SIG-M5 treated with dmso at 0.1 percent for 504 hours (cell line): ENCODE measurements around the gene SNRNP200.
A peak's percentile ranks its signal among the peaks of the same experiment; 100 is the strongest.

Experiments
- DNase-seq: peaks from one replicate; lab custom pipeline; 2025; ENCODE audit not compliant: unreplicated experiment; lab: John Stamatoyannopoulos, UW

The SNRNP200 gene

DNA sequence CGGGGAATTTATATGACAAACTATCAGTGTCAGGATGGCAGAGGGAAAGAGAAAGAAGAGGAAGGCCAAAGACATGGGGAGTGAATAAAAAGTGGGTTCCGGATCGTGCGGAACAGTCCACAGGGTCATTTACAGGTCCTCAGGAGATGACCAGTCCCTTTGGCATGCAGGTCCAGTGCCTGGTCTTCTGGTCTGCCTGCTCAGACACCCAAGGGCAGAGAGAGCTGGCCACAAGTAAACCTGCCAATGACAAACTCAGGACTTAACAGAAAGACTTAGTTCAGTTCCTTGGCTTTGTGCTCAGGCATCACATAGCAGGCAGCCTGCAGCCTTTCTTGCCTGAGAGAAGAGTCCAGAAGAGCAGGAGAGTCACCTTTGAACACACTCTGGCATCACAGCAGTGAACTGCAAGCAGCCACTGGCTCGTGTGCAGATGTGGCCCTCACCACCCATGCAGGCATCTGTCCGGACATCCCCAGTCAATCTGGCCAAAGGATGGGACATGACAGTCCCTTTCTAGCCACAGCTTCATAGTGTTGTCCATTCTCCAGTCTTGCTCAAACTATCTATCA lies 53.5 kb downstream of the SNRNP200 start:
- DNase-seq, result no peak

DNA sequence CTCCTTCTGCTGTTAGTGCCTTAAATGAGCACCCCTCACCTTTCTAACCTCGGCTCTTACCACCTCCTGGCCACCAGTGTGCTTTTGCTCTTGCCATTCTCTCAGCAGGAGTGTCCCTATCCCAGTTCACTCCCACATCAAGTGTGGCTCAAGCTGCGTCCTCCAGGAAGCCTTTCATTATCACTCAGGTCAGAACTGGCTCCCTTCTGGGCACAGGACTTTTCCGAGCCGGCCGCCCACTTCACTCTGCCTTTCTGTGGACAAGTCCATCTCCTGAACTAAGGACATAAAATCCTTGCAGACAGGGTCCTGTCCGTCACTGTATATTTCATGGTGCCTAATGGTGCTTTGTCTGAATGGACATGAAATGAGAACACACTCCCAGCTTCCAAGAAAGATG lies 55.2 kb downstream of the SNRNP200 start:
- no peak for DNase-seq

DNA sequence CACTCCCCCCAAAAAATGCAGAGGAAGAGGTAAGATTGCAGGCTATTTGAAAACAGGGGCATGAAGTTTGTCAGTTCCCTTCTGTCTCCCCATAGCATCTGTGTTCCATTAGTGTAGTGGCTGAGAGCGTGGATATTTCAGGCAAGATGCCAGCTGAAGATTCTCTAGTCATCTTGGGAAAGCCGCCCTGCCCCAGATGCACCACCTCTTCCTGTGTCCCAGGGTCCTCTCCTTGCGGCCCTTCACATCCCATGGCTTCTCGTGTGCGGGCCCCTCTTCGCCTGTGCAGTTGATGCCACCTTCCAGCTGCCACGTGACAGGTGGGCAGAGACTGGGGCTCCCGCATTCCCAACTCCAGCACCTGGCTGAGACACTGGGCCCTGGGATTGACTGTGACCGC lies 55.7 kb downstream of the SNRNP200 start:
- no peak for DNase-seq

DNA sequence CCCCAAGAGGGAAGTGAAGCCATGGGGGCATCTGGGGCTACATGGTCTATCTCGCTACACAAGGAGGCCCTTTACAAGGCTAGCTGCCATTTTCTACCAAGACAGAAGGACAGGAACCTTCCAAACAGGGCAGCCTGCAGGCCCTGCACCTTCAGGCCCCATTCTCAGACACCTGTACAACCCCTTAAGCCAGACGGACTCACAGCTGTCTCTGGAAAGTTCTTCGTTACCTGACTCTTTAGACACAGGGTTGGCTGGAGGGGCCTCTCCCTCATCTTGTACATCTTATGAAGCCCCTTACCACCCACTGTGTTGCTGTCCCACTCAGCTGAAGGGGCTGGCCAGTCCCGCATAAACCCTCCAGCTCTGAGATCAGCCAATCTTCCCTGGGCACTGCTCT lies 56.7 kb downstream of the SNRNP200 start:
- no peak for DNase-seq

DNA sequence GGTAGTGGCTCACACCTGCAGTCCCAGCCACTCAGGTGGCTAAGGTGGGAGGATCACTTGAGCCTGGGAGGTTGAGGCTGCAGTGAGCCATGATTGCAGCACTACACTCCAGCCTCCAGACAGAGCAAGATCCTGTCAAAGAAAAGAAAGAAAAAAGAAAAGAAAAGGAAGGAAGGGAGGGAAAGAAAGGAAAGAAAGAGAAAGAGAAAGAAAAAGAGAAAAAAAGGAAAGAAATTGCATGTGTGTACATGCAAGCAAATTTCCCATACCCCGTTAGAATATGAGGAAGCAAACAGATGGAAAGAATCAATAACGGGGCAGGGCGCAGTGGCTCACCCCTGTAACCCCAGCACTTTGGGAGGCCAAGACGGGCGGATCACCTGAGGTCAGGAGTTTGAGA lies 57.5 kb downstream of the SNRNP200 start:
- no peak for DNase-seq

DNA sequence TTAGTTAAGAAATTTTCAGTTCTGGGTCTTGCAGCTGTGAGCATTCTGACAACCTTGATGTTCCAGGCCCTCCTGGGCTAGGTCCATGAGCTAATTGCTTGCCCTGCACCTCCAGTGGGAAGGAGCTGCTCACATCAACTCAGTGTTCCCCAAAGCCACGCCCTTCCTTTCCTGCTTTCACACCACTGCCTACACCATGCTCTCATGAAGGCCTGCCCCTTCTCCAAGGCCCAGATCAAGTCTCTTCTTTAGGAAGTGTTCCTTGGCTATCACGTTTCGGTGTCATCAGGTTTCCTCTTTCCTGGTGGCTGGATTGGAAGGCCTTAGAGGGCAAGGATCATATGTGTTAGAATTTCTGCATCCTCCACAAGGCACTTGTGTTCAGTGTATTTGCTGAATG lies 58.3 kb downstream of the SNRNP200 start:
- no peak for DNase-seq

DNA sequence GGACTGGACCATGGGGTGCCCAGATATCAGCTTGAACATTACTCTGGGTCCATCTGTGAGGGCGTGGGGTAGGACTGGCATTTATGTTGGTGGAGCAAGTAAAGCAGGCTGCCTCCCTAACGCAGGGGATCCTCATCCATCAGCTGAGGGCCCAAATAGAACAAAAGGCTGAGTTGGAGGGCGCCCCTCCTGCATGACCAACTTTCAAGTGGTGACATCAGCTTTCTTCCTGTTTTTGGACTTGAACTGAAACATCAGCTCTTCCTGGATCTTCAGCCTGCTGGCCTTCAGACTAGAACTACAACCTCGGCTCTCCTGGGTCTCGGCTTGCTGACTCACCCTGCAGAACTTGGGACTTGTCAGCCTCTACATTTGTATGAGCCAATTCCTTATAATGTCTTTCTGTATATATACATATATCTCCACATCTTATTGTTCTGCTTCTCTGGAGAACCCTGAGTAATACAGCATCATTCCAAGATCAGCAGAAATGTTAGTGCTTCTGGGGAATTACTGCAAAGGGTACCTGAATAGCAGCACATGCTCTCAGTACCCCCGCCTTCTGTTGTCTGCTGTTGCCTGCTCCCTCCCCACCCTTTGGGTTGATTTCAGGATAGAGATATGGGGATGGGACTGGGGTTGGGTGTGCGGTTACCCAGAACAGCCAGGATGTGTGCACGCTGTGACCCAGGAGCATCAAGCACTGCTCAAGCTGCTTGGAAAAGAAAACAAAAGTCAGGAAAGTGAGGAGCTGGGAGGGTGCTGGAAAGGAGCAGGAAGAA lies 59.5 kb downstream of the SNRNP200 start:
- peak; percentile 89 for DNase-seq

DNA sequence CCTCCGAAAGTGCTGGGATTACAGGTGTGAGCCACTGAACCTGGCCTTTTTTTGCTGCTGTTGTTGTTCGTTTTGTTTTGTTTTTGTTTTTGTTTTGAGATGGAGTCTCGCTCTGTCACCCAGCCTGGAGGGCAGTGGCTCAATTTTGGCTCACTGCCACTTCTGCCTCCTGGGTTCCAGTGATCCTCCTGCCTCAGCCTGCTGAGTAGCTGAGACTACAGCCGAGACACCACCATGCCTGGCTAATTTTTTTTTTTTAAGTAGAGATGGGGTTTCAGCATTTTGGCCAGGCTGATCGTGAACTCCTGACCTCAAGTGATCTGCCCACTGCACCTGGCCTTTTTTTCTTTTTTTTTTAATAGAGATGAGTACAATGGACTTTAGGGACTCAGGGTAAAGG lies 61.5 kb downstream of the SNRNP200 start:
- no peak for DNase-seq

DNA sequence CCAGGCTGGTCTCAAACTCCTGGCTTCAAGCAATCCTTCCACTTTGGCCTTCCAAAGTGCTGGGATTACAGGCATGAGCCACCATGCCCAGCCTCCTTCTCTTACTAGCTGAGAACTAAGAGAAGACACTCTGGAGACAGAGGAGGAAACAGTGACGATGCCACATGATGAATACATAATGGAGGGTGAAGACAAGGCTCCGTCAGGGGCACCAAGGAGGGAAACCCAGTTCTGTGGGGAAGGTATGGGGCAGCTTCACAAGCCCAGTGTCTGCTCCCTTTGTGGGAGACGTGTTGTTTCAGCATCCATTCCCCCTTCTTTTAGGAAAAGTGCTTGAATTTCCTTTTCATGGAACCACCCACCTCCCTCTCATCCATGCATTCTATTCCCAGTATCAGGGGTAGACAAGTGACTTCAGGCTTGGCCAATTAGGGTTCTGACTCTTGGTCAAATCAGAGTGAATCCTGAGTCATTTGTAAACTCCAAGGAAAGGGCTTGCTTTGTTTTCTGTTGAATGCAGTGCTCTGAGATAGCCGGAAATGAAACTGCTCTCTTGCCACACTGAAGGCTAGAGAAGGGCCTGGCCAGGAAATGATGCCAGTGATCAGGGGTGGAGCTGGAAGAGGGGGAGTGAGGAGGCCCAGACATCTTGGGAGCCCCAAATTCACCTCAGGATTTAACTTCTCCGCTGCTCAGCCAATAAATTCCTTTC lies 63.3 kb downstream of the SNRNP200 start:
- peak; percentile 89 for DNase-seq

DNA sequence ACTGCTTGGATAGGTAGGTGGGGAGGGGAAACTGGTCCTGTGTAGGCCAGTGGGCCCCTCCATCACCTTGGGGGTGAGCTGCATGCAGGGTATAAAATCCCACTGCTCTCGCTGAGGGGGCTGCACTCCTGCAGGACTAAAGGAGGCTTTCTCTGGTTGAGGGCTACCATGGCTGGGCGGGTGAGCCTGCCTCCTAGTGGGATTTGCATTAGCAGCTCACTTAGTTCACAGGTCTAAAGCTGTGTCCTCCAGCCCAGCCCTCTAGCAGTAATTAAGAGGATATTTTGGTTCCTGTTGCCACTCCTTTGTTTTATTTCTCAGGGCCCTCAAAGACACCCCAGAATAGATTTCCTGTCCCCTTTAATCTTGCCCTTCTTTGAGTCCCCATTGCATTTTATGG lies 64.1 kb downstream of the SNRNP200 start:
- no peak for DNase-seq

DNA sequence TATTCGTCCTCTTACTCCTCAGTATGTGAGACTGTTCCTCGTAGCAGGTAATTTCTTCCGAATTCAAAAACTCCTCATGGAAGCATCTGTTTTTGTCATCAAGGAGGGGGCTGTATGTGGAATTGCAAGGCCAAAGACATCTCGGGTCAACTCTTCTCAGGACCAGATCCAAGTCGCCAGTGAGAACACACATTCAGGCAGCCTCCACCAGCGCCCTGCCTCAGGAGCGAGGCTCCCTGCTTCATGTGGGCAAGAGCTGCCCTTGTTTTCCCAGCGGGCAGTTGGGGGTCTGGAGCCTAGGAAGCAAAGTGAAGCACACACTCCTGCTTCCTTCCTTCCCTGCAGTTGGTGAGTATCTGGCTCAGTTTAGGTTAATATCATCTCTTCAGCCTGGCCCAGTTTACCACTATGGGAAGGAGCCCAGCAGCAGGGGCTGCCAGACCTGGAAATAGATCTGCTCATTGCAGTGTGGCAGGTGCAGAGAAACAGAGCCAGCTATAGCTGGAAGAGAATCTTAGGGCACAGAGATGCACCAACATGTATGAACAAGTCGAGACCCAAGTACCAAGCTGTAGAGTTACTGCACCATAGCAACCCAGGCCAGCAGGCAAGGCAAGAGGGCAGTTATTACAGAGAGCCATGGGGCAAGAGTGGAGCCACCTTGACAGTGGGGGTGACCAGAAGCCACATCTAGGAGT lies 64.9 kb downstream of the SNRNP200 start:
- DNase-seq, result no peak

DNA sequence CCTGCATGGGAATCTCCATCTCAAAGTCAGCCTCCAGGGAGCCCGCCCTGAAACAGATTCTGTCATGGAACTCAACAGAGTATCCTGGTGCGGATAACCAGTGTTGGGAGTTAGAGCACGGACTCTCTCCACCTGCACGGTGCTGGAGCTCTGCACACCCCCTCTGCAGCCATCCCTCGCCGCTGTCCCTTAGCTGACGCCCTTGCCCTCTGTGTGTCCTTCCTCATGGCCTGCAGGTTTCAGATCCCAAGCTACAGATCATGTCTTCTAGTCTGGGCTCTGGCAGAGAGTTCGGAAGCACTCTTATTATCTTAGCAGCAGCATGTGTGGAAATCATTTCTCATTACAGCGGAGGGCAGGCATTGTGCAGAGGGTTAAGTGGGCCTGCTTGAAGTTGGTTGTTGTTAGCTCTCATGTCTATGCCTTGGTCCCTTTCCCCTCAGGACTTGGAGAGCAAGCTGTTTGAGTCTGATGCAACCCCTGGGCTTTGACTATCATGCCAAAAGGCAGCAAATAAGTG lies 65.5 kb downstream of the SNRNP200 start:
- no peak for DNase-seq

DNA sequence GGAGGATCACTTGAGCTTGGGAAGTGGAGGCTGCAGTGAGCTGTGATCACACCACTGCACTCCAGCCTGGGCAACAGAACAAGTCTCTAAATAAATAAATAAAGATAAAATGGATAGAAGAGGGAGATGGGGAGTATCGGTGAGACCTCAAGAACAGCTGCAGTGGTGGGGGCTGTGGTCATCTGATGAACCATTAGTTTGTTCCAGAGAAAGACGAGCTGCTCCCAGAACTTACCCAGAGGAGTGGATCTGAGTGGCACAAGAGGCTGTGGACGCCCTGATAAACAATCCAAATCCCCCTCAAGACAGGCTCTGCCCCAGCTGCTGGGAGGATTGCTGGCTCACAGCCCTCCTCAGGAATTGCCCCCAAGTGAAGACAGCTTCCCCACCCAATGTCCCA lies 66.3 kb downstream of the SNRNP200 start:
- DNase-seq, result no peak

DNA sequence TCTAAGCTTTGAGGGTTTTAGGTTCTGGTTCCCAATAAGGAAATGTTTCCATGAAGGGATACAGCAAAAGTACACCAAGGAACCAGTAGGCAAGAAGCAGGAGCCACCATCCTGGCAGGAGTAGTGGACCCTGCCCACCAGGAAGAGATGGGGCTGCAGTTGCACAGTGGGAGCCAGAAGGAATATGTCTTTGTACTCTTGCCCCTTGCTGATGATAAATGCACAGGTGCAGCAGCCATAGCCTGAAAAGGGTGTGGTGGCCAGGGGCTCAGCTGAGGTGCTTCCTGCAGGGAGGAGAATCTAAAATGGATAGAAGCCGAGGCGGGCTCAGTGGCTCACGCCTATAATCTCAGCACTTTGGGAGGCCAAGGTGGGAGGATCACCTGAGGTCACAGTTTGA lies 67.1 kb downstream of the SNRNP200 start:
- no peak for DNase-seq

DNA sequence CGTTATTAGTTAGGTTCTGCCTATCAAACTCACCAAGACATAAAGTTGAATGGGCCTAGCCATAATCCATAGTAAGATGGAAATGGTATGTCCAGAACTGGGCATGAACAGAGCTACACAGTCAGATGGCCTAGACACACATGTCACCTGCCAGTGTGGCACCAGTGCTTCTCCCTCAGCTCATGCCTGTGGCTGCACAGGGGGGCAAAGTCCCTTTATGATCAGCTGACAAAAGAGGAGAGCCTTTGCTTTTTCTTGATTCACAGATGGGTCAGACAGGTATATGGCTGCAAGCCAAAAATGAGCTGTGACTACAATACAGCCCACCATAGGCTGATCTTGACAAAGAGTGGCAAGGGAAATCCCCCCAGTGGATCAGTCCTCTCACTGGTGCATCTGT lies 68.5 kb downstream of the SNRNP200 start:
- DNase-seq, result no peak

DNA sequence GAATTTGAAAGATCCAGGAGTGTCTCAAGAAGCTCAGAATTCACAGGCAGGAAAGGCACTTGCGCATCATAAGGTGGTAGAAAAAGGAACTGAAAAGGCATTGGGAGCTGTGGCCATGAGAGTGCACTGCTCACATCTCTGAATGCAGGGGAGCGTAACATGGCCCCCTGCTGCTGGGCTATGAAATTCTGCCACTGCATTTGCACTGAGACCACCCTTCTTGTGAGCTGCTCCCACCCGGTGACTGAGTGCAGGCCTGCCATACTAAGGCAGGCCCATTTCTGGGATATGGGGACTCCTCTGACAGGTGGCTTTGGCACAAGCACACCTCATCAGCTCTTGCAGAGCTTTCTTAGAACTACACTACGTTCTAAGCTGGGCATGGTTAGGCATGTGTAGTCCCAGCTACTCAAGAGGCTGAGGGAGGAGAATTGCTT lies 71.4 kb downstream of the SNRNP200 start:
- DNase-seq, result peak; percentile 76

DNA sequence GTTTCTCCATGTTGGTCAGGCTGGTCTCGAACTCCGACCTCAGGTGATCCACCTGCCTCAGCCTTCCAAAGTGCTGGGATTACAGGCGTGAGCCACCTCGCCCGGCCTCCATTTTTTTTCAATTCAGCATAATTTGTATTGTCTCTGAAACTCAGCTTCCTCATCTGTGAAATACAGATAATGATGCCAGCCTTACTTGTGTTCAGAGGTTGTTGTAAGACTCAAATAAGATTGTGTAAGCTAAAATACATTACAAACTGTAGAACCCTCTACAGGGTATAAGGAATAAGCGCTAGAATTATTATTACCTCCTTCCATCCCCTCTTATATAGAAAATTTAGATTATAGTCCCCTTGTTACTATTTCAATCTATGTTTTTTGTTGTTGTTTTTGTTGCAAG lies 71.9 kb downstream of the SNRNP200 start:
- DNase-seq, result peak; percentile 49

DNA sequence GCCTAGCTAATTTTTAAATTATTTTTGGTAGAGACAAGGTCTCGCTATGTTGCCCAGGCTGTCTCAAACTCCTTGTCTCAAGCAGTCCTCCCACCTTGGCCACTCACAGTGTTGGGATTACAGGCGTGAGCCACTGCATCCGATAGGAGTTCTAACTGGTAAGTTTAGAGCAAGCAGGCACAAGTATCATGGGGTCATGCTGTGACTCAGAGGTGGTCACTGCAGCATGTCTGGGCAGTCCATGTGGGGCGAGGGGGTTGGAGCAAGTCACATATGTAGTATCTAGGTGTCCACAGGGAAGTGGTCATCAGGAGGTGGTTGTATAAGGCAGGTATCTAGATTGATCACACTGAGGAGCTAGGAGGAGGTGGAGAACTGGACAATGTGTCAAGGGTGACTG lies 74.0 kb downstream of the SNRNP200 start:
- no peak for DNase-seq

DNA sequence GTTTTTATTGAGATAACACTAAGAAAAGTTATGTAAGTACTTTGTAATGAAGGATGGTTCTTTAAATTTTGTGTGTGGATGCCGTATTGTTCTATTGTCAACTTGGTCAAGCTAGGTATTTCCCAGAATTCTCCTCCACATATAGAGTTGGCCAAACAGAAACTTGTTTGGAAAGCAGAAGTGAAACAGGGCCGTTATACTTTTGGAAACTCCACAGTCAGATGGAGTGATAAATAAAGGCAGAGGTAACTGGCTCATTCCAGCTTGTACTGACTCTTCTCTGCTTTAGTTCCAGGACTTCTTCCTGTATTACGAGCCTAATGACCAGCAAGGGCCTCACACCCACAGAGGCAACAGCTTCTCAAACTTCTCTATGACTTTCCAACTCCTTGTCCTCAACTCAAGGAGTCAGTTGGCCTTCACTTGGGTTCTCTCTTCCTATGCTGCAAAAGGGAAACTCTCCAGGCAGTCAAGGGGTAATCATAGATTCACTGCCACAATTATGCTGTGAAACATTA lies 80.3 kb downstream of the SNRNP200 start:
- DNase-seq, result peak; percentile 96
